KMS-11 (cell line): ENCODE data around the gene DSTYK.

Experiments
- H2AFZ ChIP-seq: fragments of 200-600 bp; sonication (generic); 2 replicates; pipeline ENCODE4 v1.6.1; 2016; ENCODE audit warnings: antibody characterized with exemption, mixed run types, low read depth
- H3K27ac ChIP-seq: fragments of 200-600 bp; sonication (generic); 2 replicates; pipeline ENCODE4 v1.6.1; 2016; ENCODE audit warnings: mild to moderate bottlenecking, mixed run types
- H3K27me3 ChIP-seq: fragments of 200-600 bp; sonication (generic); 2 replicates; pipeline ENCODE4 v1.6.1; 2017; ENCODE audit warnings: mild to moderate bottlenecking, low read depth, mixed run types, moderate library complexity; ENCODE audit not compliant: insufficient read depth
- H3K36me3 ChIP-seq: fragments of 200-600 bp; sonication (generic); 2 replicates; pipeline ENCODE4 v1.6.1; 2017; ENCODE audit warnings: mild to moderate bottlenecking, mixed run types; ENCODE audit not compliant: insufficient read depth
- H3K4me1 ChIP-seq: fragments of 200-600 bp; sonication (generic); 2 replicates; pipeline ENCODE4 v1.6.1; 2016; ENCODE audit warnings: mild to moderate bottlenecking, low read depth, mixed run types; ENCODE audit not compliant: poor library complexity, severe bottlenecking
- H3K4me2 ChIP-seq: fragments of 200-600 bp; sonication (generic); 2 replicates; pipeline ENCODE4 v1.7.0; 2016; ENCODE audit warnings: mild to moderate bottlenecking, mixed run types
- H3K4me3 ChIP-seq: fragments of 200-600 bp; sonication (generic); IDR thresholded peaks from 2 replicates; pipeline ENCODE4 v1.6.1; 2017; ENCODE audit warnings: low read depth, low read length, mixed read lengths; ENCODE audit not compliant: insufficient read depth
- H3K79me2 ChIP-seq: fragments of 200-600 bp; sonication (generic); 2 replicates; pipeline ENCODE4 v1.6.1; 2016; ENCODE audit warnings: low read depth, mixed run types; ENCODE audit not compliant: insufficient read depth
- H3K9ac ChIP-seq: fragments of 200-600 bp; sonication (generic); 2 replicates; pipeline ENCODE4 v1.6.1; 2016; ENCODE audit warnings: mild to moderate bottlenecking, mixed run types
- H4K20me1 ChIP-seq: fragments of 200-600 bp; sonication (generic); 2 replicates; pipeline ENCODE4 v1.6.1; 2016; ENCODE audit warnings: mild to moderate bottlenecking, mixed run types; ENCODE audit not compliant: insufficient read depth
- TF ChIP-seq, protein P1 (sequence below): fragments of 200-600 bp; sonication (generic); conservative IDR thresholded peaks from 2 replicates; pipeline ENCODE4 v1.6.1; 2017; ENCODE audit warnings: low read depth, mild to moderate bottlenecking, antibody characterized with exemption, low read length, moderate library complexity, mixed read lengths

DSTYK gene

DNA sequence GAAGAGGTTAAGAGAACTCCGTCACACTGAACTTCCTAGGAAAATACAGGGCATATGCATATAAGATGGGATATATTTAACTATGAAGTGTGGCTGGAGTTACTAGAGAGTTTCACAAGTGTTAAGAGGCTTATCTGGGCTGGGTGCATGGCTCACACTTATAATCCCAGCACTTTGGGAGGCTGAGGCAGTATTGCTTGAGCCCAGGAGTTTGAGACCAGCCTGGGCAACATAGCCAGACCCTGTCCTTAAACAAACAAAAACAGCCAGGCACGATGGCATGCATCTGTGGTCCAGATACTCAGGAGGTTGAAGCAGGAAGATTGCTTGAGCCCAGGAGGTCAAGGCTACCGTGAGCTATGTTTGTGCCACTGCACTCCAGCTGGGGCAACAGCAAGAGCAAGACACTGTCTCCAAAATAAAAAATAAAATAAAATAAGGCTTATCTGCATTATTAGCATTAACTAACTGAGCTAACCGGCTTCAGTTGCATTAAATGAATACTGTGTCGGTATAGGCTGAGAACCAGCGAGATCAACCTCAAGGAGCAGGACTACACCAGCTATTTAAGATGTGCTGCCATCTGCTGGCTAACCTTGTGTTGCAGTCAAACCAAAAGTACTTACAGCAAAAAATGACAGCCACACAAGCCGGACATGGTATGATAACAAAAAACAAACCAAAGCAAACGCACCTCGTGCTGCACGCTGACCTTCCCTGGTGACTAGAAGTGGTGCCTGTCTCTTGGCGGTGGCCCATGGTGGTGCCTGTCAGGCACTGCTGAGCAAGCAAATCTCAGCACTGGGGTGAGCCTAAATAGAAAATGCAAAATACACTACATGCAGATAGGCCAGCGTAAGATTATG, 70.0 kb downstream of the DSTYK start:
- Histone ChIP-seq H3K79me2 (no peaks in the 10 kb centered on the region), H3K4me2 (peak overlapping the region; percentile 74), H3K27ac (no peak overlapping the region), H3K4me3 (peak overlapping the region; percentile 65), H3K4me1 (peaks cover 12% of the 10 kb centered on the region), H2AFZ (peak overlapping the region; percentile 42; the same call in 1 of the 2 replicates), H3K27me3 (no peaks in the 10 kb centered on the region), H4K20me1 (no peaks in the 10 kb centered on the region), H3K36me3 (no peaks in the 10 kb centered on the region), H3K9ac (no peak overlapping the region)
- TF ChIP-seq, protein P1, sequence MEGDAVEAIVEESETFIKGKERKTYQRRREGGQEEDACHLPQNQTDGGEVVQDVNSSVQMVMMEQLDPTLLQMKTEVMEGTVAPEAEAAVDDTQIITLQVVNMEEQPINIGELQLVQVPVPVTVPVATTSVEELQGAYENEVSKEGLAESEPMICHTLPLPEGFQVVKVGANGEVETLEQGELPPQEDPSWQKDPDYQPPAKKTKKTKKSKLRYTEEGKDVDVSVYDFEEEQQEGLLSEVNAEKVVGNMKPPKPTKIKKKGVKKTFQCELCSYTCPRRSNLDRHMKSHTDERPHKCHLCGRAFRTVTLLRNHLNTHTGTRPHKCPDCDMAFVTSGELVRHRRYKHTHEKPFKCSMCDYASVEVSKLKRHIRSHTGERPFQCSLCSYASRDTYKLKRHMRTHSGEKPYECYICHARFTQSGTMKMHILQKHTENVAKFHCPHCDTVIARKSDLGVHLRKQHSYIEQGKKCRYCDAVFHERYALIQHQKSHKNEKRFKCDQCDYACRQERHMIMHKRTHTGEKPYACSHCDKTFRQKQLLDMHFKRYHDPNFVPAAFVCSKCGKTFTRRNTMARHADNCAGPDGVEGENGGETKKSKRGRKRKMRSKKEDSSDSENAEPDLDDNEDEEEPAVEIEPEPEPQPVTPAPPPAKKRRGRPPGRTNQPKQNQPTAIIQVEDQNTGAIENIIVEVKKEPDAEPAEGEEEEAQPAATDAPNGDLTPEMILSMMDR, result peak; percentile 97

DNA sequence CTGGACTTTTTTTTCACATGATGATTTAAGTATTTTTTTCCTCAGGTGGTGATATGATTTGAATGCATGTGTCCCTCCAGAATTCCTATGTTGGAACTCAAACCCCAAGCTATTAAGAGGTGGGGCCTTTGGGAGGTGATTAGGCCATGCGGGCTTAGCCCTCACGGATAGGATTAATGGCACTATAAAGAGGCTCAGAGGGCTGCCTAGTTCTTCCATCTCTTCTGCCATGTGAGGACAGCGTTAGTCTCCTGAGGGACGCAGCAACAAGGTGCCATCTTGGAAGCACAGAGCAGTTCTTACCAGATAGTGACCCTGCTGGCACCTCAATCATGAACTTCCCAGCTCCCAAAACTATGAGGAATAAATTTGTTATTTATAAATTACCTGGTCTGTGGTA, 71.4 kb downstream of the DSTYK start:
- no peaks in the 10 kb centered on the region for H3K79me2 ChIP-seq
- H3K27ac ChIP-seq, result no peak overlapping the region
- no peak overlapping the region for H3K4me3 ChIP-seq
- peaks cover 20% of the 10 kb centered on the region for H3K4me1 ChIP-seq
- no peaks in the 10 kb centered on the region for H3K27me3 ChIP-seq
- TF ChIP-seq, protein P1, result no peak
- no peak overlapping the region for H2AFZ ChIP-seq
- H3K36me3 ChIP-seq, result no peaks in the 10 kb centered on the region
- no peaks in the 10 kb centered on the region for H4K20me1 ChIP-seq
- no peak overlapping the region for H3K9ac ChIP-seq
- no peak overlapping the region for H3K4me2 ChIP-seq

DNA sequence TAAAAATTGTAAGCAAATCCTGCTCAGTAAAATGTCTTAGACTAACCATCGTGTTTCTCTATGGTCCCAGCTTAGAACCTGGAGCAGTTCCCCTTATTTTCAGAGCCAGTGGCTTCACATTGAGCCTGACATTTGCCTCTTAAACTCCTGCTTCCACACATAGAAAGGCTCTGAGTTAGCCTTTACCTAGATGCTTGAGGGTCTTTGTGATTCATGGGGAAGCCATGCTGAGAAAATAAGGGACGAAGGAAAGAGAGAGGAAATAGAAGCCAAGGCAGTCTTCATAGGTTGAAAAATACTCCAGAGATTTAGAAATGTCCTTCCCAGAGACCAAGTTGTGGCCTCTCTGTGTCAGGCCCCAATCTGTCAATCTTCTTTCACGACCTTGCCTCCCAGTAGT, 73.6 kb downstream of the DSTYK start:
- H3K36me3 ChIP-seq, result no peaks in the 10 kb centered on the region
- H3K79me2 ChIP-seq, result no peaks in the 10 kb centered on the region
- no peaks in the 10 kb centered on the region for H4K20me1 ChIP-seq
- TF ChIP-seq, protein P1, result no peak
- H3K27me3 ChIP-seq, result no peaks in the 10 kb centered on the region
- peaks cover 28% of the 10 kb centered on the region for H3K4me1 ChIP-seq
- H3K27ac ChIP-seq, result no peak overlapping the region
- no peak overlapping the region for H3K4me3 ChIP-seq
- no peak overlapping the region for H3K4me2 ChIP-seq
- H3K9ac ChIP-seq, result no peak overlapping the region
- H2AFZ ChIP-seq, result no peak overlapping the region

DNA sequence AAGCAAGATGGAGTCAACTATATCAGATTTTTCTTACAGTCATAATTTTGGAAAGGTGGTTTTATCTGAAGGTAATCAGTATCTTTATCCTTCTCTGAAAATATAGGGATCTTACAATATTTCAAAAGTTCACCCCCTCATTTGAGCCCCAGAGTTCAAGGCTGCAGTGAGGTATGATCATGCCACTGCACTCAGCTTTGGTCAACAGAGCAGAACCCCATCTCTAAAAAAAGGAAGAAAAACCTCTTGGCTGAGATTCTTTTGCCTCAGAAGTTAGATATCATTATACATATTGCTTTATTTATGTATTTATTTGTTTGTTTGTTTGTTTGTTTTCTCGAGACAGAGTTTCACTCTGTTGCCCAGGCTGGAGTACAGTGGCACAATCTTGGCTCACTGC, 78.2 kb downstream of the DSTYK start:
- Histone ChIP-seq H4K20me1 (no peaks in the 10 kb centered on the region), H3K4me1 (peaks cover 16% of the 10 kb centered on the region), H3K79me2 (no peaks in the 10 kb centered on the region), H2AFZ (no peak overlapping the region), H3K4me3 (no peak overlapping the region), H3K27ac (no peak overlapping the region), H3K36me3 (no peaks in the 10 kb centered on the region), H3K4me2 (no peak overlapping the region), H3K9ac (no peak overlapping the region), H3K27me3 (no peaks in the 10 kb centered on the region)
- TF ChIP-seq, protein P1, result no peak
